NCI-H2029 treated with DMSO at 0.1 percent for 48 hours (cell line): ENCODE measurements around the gene TMEM41A.

ENCODE experiments used
- DNase-seq: peaks from one replicate; lab custom pipeline; 2025; lab: John Stamatoyannopoulos, UW

The TMEM41A gene

DNA sequence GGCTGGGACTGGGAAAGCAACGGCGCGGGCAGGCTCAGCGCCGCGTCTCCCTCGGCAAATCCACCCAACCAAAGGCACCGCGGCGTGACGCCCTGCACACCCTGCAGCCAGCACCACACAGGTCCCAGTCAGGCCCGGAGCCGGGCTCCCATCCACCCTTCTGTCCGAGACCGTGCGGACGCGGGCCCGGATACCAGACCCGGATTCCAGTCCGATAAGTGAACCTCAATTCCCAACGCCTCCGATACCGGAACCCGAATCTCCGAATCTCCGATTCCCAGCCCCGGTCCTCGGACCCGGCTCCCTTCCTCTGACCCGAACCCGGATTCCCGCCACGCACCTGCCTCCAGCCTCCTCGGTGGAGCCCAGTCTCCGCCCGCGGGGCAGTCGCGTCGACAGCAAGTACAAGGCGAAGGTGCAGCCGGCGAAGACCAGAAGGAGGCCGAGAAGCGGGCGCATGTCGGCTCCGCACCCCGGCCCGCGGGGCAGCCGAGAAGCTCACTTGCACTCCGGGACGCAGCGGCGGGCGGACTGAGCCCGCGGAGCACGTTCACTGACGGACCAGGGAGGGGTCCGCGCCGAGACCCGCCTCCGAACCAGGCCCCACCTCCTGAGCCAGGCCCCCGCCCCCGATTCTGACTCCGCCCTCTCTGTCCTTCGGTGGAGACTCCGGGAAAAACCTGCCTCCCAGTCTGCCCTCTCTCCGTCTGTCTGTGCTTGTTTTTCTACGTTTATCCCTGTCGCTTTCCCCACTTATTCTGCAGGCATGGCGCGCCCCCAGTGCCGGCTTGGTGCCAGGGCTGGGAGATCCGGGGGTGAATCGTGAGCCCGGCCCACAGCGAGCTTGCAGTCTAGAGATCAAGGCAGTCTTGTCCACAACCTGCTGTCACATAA, at the start of gene TMEM41A:
Gene TMEM41A (minus strand): TSS at position 533 of the 894 bp plus-strand sequence. CDS start 74 bp downstream, at position 459.
- peak; percentile 80 for DNase-seq

DNA sequence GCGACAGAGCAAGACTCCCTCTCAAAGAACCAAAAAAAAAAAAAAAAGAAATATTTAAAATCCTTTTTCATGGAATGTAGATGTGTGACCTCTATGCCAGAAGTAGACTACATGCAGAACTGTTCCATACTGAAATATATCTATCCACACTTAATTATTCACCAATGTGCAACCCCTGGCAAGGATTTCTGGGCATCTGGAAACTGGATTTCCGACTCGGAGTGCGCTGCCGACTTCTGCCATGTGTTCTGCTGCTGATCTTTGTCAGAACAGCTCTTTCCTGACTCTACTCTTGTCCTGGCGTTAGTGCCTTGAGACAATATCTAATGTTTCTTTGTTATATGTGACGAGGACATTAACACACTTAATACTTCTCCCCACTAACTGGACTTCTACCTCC, 41.9 kb upstream of the TMEM41A start:
- DNase-seq, result no peak

DNA sequence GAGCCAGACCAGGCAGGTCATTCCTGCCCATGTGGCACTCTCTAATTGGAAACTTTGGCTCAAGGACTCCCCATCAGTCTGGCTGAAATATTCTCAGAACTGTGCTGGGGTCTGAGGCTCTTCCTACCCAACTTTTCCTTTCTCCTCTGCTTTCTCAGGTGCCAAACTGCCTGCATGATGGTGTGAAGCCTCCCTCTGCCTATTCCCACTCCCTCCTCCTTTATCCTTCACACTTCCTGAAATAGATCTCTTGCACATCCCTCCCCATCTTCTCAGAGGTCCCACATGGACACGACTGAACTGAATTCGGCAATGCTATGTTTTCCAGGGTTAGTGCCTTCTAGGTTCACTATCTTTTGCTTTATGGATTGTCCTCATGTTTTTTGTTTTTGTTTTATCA, 41.1 kb upstream of the TMEM41A start:
- no peak for DNase-seq

DNA sequence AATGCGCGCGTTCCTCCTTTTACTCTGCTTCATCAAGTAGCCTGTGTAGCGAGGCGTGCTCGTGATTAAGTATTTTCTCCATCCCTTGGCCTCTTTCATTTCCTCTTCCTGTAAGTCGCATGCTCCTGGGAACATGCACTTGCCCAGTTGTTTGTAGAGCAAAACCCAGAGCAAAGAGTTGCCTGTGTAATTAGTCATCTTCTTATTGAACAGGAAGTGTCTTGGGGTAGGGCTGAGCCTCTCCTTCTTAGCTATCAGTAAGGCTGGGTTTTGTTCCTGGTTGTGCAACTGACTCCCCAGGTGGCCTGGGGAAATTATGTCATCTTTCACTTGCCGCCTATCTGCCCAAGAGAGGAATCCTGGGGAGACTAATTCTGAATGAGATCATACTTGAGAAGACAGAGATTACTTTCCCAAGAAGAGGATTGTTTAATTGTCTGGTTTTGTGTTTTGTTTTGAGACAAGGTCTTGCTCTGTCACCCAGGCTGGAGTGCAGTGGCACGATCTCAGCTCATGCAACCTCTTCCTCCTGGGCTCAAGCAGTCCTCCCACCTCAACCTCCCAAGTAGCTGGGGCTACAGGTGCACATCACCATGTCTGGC, 38.6 kb upstream of the TMEM41A start:
- DNase-seq, result no peak

DNA sequence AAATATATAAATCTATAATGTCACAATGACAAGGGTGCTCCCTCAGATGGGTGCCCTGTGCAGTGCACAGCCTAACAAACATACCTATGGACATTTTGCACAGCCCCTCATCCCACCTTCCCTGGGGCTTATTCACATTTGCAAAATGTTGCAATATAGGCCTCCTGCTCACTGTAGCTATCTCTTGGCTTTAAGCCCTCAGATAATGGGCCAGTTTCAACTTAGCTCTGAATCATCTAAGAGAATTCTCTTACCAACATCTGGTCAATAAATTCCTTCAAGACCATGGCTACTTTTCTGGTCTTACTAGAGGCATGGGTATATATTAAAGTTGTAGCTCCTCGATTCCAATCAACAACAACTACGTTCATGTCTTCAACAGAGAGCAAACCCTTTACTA, 35.7 kb upstream of the TMEM41A start:
- no peak for DNase-seq

DNA sequence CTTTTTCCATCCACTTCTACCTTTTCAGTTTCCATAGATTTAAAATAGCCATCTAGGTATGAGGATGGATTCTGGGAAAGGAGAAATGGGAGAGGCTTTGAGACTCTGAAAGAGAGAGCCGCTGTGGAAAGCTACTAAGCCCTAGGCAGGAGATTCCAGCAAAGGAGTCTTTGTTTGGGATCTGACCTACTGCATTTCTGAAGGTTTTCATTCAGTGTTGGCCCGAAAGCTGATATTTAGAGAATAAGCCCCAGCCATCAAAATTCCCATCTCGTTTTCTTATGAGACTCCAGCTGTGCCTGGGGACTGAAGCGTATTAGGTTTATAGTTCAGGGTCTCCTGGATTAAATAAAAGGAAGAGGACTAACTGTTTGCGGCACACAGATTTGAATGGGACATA, 34.1 kb upstream of the TMEM41A start:
- no peak for DNase-seq

DNA sequence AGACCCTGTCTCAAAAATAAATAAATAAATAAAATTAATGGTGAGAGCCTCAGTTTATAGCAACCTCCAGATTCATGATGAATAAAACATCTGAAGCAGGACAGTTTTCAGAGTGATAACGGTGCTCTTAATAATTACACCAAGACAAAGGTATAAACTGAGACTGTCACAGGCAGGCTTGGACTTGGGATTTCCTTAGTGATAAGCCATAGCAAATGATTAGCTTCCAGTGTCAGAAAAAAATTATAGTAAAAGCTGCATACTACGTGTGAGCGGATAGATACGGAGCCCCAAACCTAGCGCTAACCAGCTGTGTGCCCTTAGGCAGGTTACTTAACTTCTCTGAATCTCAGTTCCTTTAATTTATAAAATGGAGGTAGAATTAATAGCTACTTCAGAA, 32.0 kb upstream of the TMEM41A start:
- DNase-seq, result no peak

DNA sequence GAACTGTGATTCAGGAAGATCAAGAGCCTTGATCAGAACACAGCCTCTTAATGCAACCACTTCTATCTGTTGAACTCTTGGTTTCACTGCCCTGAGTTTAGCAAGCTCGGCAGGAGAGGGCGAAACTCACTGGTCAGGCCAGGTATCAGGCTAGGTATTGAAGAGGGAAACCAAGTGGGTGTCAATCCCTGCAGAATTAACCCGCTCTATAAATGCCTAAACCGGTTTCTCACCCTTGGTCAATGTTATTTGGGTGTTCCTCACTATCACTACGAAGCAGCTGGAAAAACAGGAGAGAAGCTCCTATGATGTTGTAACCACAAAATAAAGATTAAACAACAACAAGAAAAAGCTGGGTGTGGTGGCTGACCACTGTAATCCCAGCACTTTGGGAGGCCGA, 29.7 kb upstream of the TMEM41A start:
- DNase-seq, result no peak

DNA sequence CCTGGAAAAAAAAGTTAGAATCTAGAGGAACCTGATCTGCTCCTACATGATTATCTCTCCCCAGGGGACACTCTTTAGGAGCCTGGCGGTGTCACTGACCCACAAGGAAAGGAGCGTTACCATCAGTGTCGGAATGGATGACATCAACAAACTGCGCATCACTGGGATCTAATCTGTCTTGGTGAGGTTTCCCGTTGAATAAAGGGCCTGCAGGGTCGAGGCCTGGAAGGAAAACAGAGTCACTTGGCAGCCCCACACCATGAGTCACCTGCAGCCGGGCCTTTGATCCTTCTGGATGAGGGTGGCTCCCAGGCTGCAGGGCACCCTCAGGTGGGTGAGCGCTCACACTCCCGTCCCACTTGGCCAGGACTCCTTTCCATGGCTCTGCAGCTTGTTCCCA, 28.5 kb upstream of the TMEM41A start:
- DNase-seq, result no peak

DNA sequence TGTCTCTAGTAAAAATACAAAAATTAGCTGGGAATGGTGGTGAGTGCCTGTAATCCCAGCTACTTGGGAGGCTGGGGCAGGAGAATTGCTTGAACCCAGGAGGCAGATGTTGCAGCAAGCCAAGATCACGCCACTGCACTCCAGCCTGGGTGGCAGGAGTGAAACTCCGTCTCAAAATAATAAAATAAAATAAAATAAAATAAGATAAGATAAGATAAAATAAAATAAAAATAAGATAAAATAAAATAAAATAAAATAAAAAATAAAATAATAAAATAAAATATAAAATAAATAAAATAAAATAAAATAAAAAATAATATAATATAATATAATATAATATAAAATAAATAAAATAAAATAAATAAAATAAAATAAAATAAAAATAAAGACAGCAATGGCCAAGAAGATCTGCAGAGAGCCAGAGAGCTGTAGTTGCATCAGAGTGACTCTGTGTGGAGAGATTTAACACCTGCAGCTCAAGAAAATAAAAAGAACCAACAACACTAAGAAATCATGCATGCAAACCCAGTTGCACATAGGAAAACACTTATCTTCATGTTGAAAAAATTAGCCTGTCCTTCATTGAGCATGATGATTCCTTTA, 27.6 kb upstream of the TMEM41A start:
- DNase-seq, result no peak

DNA sequence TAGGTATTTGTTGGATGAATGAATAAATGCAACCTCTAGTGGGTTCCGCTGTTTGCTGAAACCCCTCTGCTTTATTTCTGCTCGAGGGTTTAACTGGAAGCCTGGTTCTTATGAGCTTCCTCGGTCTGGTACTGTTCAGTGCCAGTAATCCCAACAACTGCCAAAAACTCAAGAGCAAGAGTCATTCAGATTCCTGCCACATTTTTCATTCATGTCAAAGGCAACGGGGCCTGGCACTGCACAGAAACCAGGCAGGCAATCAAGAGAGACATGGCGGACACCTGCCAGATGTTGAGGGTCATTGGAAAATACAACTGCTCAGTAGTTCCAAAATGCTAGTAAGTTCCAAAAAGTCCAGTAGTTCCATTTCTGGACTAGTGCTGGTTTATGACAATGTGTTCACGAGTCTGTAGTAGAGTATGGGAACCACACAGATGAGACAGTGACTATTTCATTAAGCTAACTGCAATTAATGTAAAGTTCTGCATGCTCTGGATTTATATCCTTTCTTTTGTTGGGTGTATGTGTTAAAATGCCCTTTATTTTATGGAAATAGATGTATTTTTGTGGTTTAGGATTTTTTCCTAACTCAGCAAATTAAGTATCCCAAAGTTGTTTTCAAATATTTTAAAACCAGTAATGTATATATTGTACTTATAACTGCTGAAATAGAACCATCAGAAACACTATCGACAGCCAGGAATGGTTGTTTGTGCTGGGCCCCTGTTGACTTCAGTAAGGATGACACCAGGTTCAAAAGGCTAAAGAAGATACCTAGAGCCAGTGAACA, 22.7 kb upstream of the TMEM41A start:
- DNase-seq, result no peak

DNA sequence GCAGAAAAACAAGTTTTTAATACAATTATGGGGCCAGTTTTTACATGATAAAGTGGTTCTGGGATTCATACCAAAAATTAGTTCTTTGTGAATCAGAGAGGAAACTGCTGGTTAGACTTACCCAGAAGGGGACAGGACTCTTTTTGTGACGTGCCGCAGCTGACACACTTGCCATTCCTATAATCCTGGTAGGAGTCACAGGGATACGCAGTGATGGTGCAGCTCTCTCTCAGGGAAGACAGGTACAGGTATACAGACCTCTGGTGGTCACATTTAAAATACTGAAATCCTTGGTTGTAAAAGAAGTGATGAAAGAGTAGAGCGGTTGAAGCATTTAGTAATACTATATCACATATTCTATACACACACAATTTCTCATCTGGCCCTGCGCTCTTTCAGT, 20.2 kb upstream of the TMEM41A start:
- DNase-seq, result no peak

DNA sequence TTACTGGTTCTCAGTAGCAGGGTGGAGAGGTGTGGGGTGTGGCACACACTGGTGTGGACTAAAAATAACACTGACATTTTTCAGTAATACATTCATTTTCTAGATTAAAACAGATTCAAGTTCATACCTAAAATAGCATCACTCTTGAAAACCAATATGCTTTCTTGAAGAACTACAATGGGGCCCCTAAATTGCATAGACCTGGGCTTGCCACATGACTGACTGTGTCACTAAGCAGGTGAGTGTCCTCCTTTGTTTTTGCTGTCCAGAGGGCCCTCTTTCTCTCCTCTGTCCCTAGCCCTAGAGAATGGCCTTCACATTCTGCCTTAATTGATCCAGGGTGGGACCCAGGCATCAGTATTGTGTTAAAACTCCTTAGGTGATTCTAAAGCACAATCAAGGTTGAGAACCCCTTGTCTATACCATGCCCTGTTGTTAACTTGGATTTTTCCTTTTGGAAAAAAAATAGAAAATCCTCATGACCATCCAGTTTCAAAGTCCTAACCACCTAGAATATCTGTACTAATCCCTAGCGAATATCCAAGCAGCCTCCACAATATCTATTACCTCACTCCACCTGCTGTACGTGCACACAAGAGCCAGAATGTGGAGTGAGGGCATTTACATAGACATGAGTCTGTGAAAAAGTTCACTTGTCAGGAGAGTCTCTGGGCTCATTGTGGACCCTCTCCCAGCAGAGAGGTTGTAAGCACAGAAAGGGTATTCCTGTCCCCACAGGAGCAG, 18.7 kb upstream of the TMEM41A start:
- DNase-seq, result no peak

DNA sequence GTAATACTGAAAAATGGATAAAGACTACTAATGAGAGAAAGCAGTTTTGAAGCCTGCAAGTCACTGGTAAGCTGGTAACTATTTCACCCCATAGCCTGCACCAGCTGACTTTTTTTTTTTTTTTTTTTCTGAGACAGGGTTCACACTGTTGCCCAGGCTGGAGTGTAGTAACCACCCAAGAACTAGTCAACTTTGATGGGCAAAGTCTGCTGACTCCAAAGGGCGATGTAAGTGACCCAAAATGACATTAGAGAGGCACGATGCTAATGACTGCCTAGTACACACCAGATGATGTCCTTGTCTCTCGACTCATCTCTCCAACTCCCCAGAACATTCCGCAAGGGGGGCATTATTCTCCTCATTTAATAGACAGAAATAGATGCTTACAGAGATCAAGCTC, 12.9 kb upstream of the TMEM41A start:
- no peak for DNase-seq

DNA sequence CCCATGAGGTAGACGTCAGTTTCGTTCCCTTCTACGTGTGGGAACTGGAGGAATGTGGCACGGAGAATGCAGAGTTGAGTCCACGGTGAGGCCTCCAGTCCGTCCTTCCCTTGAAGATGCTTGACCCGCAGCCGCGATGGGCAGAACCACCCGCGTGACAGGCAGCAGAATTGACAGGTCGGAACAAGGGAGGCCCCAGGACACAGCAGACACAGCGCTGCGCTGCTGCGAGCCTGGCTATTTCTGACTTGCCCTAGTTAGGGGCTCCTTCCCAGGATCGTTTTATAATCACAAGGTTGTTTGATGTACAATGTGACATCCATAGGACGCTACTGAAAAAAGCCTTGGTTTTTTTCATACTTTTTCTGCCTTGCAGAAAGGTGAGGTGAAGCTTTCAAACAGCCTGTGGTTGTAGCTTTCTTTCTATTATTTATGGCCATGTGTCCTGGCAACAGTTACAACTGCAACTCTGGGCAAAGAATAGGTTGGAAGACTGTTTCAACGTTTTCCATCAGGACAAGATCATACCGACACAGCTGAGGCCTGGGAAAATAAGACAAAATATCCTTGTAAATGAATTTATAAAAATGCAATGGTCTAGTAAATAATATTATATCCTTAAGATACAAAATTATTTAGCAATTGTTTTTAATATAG, 9.6 kb upstream of the TMEM41A start:
- DNase-seq, result no peak

DNA sequence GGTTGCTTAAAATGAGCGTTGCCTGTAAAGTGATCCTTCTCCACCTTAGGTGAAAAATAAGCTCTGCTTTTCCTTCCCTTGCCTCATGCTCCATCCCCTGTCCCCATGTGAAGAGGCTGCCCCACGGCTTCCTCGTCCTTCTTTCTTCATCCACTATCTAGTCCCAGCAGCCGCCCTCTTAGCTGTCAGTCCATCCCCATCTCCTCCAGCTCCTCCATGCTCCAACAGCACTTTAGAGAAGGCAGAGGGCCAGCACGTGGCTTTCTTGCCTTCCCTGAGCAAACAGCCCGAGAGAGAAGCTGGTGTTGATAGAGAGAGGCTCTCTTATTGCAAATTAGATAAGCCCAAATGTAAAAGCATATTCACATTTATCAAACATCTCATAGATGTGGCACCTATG, 9.0 kb upstream of the TMEM41A start:
- DNase-seq, result no peak

DNA sequence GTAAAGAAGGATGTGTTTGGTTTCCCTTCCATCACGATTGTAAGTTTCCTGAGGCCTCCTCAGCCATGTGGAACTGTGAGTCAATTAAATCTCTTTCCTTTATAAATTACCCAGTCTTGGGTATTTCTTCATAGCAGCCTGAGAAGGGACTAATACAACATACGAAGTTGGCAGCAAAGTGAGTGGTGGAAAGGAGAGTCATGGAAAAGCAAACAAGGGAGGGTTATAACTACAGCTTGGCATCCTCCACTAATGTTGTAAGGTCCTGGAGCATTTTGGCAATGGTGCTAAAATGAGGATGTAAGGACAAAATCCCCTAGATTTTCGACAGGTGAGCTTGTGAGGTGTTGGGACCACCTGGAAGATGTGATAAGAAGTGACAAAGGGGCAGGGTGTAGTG, 5.8 kb upstream of the TMEM41A start:
- no peak for DNase-seq

DNA sequence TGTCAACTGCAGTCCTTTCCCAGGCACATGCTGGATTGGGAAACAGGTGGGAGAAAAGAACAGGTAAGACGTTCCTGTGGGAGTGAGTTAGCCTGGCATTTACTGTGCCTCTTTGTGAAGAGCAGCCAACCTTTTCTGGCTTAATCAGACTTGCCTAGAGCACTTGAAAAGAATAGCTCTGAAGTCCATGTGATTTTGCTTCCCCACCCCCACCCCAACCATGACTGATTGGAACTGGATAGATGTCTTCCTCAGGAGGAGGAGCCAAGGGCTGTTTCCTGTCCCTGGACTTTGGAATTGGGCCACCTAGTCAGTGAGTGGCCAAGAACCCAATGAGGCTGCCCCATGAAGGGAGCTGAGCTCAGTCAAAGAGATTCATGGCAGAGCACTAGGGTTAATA, 4.7 kb upstream of the TMEM41A start:
- DNase-seq, result no peak

DNA sequence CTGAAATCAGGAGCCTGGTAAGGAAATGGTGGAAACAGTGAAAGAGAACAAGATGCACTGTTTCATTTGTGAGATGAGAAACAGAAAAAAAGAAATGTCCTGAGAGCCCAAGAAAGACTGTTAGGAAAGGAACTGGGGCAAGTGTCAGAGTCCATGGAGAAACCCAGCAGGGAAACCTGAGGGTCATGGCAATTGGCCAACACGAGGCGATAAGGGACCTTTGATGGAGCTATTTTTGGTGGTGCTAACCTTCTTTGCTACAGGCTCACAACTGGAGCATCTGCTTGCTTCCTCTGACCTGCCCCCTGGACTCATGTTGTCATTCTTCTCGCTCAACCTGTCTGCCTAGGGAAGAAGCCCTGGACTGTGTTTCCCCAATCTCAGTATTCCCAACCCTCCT, 4.2 kb upstream of the TMEM41A start:
- no peak for DNase-seq

DNA sequence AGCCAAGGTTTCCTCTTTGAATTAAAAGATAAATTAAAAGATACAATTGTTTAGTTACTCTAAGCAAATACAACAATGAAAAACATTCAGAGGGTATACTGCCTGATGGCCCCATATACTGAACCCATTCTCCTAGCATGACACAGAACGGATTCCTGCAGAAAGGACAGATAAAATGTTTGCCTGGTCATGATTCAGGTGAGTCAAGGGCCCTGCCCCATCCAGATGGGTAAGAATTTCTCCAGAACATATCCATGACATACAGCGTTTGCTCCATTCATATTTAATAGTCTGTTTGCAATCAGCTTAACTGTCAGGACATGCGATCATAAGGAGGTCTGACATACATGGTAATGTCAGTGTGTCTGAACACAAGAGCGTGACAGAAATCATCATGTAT, 8.6 kb downstream of the TMEM41A start:
- no peak for DNase-seq

DNA sequence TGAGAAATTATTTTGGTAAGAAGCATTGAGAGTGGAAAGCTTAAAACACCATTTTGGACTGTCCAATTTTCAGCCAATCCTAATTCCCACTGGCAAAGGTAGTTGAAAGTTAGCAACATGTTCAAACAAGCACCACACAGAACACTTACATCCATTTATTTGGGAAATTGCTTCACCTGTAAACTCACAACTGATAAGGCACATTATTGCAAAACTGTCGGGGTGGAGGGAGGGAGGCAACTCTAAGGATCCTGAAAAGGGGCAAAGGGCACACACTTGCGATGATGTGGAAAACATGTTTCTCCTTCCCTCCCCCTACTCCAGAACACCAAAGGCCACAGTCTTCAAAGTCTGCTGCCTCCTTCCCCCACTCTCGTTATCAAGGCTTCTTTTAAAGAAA, 9.4 kb downstream of the TMEM41A start:
- DNase-seq, result no peak
